GM08714 (cell line): ENCODE measurements around the gene RCHY1.
"Not testable (repeated sequence)": the region's sequence is repeated elsewhere in the genome, so short reads cannot be mapped to it uniquely, and the experiment has no call there.

ENCODE experiments used
- H3K4me3 ChIP-seq: fragments of 200-500 bp; sonication (Bioruptor generic); 2 replicates; pipeline ENCODE4 v1.5.1; 2014; ENCODE audit warnings: mild to moderate bottlenecking, low read length, inconsistent platforms
- ZNF274 ChIP-seq: IDR thresholded peaks from 2 replicates; pipeline ENCODE4 v1.6.1; 2012; ENCODE audit warnings: mild to moderate bottlenecking, low read depth, low read length

The RCHY1 gene

GRCh38 chr4:75514131-75514948, at the start of gene RCHY1, which contains the start of gene THAP6:
RCHY1 (minus strand) TSS chr4:75514403; CDS start chr4:75514286, 117 bp downstream.
THAP6 (plus strand) TSS chr4:75514473; CDS start chr4:75515453, 980 bp downstream.
- TF ChIP-seq ZNF274 = no peak

DNA sequence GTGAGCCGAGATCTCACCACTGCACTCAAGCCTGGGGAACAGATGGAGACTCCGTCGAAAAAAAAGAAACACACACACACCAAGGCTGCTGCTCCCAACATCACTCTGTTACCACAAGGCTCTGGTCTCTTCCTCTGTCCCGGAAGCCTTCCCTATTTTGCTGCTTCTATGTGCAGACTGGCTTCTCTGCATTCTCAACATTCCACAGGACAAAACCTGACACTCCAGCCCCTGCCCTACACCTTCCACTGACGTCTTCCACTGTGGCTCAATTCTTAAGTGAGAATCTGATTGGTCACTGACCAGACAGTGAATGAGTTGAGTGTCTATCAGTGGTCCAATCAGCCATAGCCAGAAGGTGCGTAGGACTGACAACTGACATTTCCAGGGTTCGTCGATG, 47.6 kb upstream of the RCHY1 start:
- no peak overlapping the region for H3K4me3 ChIP-seq
- TF ChIP-seq ZNF274 = no peak

More at GRCh38 chr4:75514131-75514948, at the start of gene RCHY1, which contains the start of gene THAP6:
- H3K4me3 ChIP-seq = peak within 1 kb of the TSS; percentile 97

- TF ChIP-seq ZNF274 = no peak
- H3K4me3 ChIP-seq = no peak overlapping the region
Observed at GRCh38 chr4:75557696-75558095, 43.5 kb upstream of the RCHY1 start.

DNA sequence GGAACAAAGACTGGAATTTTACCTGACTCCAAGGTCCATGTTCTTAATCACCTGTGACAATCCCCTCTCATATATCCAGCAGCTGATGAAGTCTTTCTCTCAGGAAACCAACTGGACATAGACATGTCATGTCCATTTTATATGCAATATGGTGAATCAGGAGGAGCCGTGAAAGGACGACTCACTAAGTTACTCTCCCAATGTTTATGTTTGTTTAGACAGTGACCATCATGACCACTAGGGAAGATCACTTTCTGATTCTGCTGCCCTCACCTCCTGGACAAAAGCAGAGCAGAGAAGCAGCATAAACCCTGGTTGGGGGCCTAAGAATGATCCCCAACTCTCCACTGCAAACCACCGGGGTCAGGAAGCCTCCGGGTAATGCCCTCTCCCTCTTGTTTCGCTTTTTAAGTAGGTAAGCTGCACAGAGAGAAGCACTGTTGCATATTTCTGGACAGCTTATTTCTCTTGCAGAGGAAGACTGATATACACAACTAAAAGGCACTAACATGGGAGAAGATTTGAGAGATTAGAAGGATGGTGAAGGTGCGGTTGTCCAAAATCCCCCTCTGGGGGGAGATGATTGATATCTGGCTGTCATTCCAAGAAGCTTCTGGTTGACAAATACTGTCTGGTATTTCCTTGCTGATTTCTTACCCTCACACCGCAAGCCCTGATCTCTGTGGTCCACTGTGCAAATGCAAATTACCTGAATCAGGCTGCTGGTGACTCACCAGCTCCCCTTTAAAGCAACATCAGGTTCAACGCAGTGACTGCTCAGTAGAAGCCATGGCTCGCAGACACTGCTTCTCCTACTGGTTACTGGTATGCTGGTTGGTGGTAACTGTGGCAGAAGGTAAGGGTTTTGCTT, 41.3 kb upstream of the RCHY1 start, which contains the start of gene ODAPH:
ODAPH (plus strand) TSS at position 773 of the 871 bp plus-strand sequence; CDS start at position 790, 17 bp downstream.
- H3K4me3 ChIP-seq = no peak within 1 kb of the TSS
- TF ChIP-seq ZNF274 = no peak

- H3K4me3 ChIP-seq = no peak overlapping the region
- no peak for TF ChIP-seq ZNF274
Observed at GRCh38 chr4:75552452-75552851, 38.2 kb upstream of the RCHY1 start.

DNA sequence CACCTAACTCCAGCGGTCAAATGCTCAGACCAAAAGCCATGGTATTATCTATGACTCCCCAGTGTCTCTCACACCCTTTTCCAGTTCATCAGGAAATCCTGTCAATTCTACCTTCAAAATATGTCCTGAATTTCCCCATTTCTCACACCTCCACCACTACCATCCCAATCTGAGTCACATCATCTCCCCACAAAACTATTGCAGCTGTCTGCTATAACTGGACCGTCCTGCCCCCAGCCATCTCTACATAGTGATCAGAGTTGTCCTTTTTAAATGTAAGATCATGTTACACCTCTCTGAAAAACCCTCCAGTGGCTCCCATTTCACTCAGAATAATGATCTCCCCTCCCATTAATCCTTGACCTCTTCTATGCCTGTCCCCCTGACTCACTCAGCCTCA, 34.8 kb upstream of the RCHY1 start:
- TF ChIP-seq ZNF274 = no peak
- H3K4me3 ChIP-seq = no peak overlapping the region

DNA sequence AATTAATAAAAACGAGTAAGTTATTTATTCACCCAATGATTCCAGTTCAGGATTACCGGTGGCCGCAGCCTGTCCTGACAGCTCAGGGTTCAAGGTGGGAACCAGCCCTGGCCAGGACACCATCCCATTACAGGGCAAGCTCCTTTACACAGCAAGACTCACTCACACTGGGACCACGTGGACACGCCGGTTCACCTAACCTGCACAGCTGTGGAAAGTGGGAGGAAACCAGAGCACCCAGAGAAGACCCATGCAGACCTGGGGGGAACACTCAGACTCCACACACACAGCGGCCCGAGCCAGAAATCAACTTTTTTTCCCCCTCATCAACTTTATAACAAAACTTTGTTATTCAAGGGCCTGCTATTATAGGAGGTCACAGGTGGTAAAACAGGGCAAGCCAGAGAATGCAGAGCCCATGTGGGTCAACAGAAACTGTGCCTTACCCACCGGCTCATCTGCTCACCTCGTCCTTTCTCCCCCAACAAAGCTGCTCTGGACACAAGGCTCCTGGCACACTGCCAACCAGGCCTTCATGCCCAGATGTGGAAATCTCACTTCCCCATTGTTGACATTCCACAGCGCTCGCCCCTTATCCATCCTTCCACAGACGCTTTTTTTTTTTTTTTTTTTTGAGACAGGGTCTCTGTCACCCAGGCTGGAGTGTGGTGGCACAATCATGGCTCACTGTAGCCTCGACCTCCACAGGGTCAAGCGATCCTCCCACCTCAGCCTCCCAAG, 33.6 kb upstream of the RCHY1 start:
- H3K4me3 ChIP-seq = no peak overlapping the region
- no peak for TF ChIP-seq ZNF274

GRCh38 chr4:75545526-75545925, 31.3 kb upstream of the RCHY1 start:
- no peak overlapping the region for H3K4me3 ChIP-seq
- TF ChIP-seq ZNF274 = no peak

GRCh38 chr4:75544870-75545269, 30.7 kb upstream of the RCHY1 start:
- TF ChIP-seq ZNF274 = no peak
- no peak overlapping the region for H3K4me3 ChIP-seq

DNA sequence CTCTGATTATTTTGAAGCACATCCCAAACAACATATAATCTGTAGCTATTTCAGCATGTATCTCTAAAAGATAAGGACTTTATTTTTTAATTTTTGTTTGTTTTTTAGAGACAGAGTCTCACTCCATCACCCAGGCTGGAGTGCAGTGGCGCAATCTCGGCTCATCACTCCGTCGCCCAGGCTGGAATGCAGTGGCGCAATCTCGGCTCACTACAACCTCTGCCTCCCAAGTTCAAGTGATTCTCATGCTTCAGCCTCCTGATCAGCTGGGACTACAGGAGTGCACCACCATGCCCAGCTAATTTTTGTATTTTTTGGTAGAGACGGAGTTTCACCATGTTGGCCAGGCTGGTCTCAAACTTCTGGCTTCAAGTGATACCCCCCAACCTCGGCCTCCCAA, 30.0 kb upstream of the RCHY1 start:
- not testable (repeated sequence) for H3K4me3 ChIP-seq

DNA sequence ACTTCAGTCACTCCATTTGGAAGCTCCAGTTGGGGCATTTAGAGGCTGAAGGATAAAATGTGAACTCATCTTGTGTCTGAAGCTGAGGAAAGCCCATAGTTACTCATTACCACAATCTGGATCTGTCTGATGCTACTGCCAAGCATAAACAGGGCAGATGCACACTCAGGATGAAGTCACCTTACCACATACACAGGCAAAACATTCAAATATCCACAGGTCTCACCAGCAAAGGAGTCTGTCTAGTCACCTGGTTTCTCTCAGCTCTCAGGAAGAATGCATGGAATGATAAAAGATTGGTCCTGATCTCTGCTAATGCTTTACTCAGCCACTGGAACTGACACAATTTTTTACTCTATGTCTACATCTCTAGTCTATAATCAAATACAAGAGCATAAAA, 28.6 kb upstream of the RCHY1 start:
- H3K4me3 ChIP-seq = no peak overlapping the region
- TF ChIP-seq ZNF274 = no peak

- H3K4me3 ChIP-seq = not testable (repeated sequence)
Observed at GRCh38 chr4:75537308-75537707, 23.1 kb upstream of the RCHY1 start.

- not testable (repeated sequence) for H3K4me3 ChIP-seq
Observed at GRCh38 chr4:75533926-75534325, 19.7 kb upstream of the RCHY1 start.

GRCh38 chr4:75533339-75533887, 19.2 kb upstream of the RCHY1 start:
- H3K4me3 ChIP-seq = not testable (repeated sequence)

DNA sequence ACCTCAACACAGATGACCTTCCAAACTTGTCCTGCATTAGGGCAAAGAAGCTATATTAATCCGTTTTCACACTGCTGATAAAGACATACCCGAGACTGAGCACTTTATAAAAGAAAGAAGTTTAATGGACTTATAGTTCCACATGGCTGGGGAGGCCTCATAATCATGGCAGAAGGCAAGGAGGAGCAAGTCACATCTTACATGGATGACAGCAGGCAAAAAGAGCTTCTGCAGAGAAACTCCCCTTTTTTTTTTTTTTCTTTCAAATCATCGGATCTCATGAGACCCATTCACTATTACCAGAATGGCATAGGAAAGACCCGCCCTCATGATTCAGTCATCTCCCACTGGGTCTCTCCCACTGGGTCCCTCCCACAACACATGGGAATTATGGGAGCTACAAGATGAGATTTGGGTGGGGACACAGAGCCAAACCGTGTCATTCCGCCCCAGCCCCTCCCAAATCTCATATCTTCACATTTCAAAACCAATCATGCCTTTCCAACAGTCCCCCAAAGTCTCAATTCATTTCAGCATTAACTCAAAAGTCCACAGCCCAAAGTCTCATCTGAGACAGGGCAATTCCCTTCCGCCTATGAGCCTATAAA, 17.4 kb upstream of the RCHY1 start:
- H3K4me3 ChIP-seq = not testable (repeated sequence)
